IPS DF 6.9 (cell line): Measurements from ENCODE around the gene GPC5.
"Not testable (repeated sequence)": the region's sequence is repeated elsewhere in the genome, so short reads cannot be mapped to it uniquely, and the experiment has no call there.

Experiments
- DNase-seq: peaks from one replicate; pipeline ENCODE4 v3.0.0-alpha.2; 2013; ENCODE audit warnings: low read depth, low spot score
- H3K27ac ChIP-seq: one replicate; pipeline ENCODE4 v1.5.1; 2013; ENCODE audit warnings: low read length, control low read depth
- H3K27me3 ChIP-seq: 2 replicates; pipeline ENCODE4 v1.6.1; 2013; ENCODE audit warnings: mild to moderate bottlenecking, low read length; ENCODE audit not compliant: control insufficient read depth, insufficient read depth
- H3K36me3 ChIP-seq: 2 replicates; pipeline ENCODE4 v1.6.1; 2013; ENCODE audit warnings: low read length; ENCODE audit not compliant: control insufficient read depth, insufficient read depth
- H3K4me1 ChIP-seq: 2 replicates; pipeline ENCODE4 v1.6.1; 2013; ENCODE audit warnings: low read length; ENCODE audit not compliant: control insufficient read depth, insufficient read depth
- H3K4me3 ChIP-seq: 2 replicates; pipeline ENCODE4 v1.5.1; 2013; ENCODE audit warnings: mild to moderate bottlenecking, low read length
- H3K9me3 ChIP-seq: 2 replicates; pipeline ENCODE4 v1.6.1; 2013; ENCODE audit warnings: low read length, inconsistent platforms; ENCODE audit not compliant: control insufficient read depth, insufficient read depth
- WGBS: extraction: QIAGEN DNeasy Blood & Tissue Kit; methylation state at CpG from one replicate; pipeline ENCODE4 v1.1.7; 2013; ENCODE audit warnings: mixed read lengths, missing lambda C conversion rate; ENCODE audit not compliant: insufficient read length, insufficient coverage; 5-methylcytosine and 5-hydroxymethylcytosine counted together

GPC5 gene

DNA sequence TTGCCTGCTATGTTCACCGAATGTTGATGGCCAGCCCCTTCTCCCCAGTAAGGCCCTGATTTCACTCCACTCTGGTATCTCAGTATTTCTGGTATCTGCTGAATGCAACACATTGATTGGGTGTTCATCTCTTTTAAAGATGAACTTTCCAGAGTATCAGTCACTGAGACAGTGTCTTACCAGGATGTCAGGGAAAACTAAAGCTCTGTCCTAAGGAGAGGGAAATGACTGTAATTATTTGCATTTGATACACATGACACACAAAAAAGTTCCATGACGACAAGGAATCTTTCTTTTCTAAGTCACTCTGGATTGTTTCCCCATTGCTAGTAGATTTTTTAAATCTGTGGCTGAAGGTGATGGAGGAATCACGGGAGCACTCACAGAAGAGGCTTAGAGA lies 2.2 kb downstream of the GPC5 start:
- no CpG with 5 or more reads among the region's 3 CpGs for WGBS
- Histone ChIP-seq H3K4me1 (no peaks in the 10 kb centered on the region), H3K27ac (no peak overlapping the region), H3K36me3 (no peaks in the 10 kb centered on the region), H3K4me3 (no peak overlapping the region), H3K27me3 (peaks cover 18% of the 10 kb centered on the region), H3K9me3 (no peaks in the 10 kb centered on the region)
- DNase-seq: no peak

DNA sequence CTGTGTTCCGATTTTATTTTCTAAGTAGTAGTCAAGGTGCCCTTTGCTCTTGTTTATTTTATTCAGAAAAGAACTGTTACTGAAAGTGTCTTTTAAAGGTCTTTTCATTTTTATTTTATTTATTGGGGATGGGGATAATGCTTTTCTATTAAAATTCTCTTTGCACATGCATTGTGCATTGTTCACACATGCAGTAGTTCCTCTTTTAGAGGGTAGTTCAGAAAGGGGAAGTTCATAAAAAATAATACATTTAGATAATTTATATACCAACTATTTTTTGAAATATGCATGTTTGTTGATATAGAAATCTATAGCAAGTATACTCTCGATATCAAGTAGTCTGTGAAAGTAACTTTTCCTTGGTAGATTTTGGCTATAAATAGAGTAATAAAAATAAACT lies 3.5 kb downstream of the GPC5 start:
- Histone ChIP-seq H3K4me1 (no peaks in the 10 kb centered on the region), H3K4me3 (no peak overlapping the region), H3K27ac (no peak overlapping the region), H3K36me3 (no peaks in the 10 kb centered on the region), H3K9me3 (no peaks in the 10 kb centered on the region), H3K27me3 (peaks cover 18% of the 10 kb centered on the region)
- WGBS: 100% methylated on average over 1 of the region's 2 CpGs
- DNase-seq: no peak

DNA sequence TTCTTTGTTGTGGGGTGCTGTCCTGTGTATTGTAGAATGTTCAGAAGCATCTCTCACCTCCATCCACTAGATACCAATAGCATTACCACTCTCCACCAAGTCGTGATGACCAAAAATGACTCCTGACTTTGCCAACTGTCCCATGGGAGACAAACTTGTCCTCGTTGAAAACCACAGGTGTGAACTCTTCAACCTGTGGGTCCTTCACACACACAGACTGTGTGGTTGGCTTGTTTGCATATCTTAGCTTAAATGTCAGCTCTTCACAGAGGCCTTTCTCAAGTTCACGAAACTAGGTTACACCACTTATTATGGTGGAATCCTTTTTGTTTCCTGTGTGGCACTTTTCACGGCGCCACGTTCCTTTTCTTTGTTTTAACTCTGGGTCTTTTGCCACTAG lies 6.8 kb downstream of the GPC5 start:
- Histone ChIP-seq H3K9me3 (no peaks in the 10 kb centered on the region), H3K4me3 (no peak overlapping the region), H3K27me3 (peaks cover 3% of the 10 kb centered on the region; the same call in 1 of the 2 replicates), H3K27ac (no peak overlapping the region), H3K4me1 (no peaks in the 10 kb centered on the region), H3K36me3 (no peaks in the 10 kb centered on the region)
- DNase-seq: no peak
- WGBS: no CpG with 5 or more reads among the region's 6 CpGs

DNA sequence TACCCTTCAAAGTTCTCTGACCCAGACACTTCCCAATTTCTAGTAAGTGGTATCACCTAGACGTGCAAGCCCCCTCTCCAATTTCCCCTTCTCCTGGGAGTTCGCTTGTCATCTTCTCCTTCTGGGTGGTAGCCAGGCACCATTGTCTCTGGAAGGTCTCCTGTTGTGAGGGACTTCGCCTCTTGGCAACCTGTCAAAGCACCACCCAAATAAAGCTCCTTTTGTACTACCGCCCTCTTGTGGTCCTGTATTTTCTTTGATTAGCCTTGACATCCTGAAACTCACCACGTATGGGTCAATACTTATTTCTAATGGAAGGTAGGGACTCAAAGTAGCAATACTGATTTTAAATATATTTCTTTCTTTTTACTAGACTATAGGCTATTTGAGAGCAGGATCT lies 8.2 kb downstream of the GPC5 start:
- DNase-seq: peak; percentile 75
- H3K27ac ChIP-seq: no peak overlapping the region
- no peaks in the 10 kb centered on the region for H3K4me1 ChIP-seq
- no peaks in the 10 kb centered on the region for H3K27me3 ChIP-seq
- no peaks in the 10 kb centered on the region for H3K9me3 ChIP-seq
- H3K4me3 ChIP-seq: no peak overlapping the region
- no CpG with 5 or more reads among the region's 5 CpGs for WGBS
- H3K36me3 ChIP-seq: no peaks in the 10 kb centered on the region

DNA sequence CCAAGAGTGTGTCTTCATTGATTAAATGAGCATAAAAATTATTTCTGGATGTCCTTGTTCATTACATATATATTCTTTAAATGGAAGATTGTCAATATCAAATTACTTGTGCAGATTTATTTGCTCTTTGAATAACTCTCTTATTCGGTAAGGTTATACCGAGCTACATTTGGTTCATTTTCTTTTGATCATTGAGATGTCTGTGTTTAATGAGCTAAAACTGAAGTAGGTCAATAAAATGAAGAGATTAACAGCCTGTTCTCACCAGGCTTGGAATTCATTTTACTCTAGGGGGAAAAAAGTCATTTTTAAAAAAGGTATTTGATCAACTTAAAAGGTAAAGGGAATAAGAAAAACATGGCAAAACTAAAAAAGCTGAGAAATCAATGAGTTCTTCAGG lies 10.6 kb downstream of the GPC5 start:
- Histone ChIP-seq H3K27ac (no peak overlapping the region), H3K4me3 (no peak overlapping the region), H3K4me1 (no peaks in the 10 kb centered on the region), H3K27me3 (no peaks in the 10 kb centered on the region), H3K9me3 (no peaks in the 10 kb centered on the region), H3K36me3 (no peaks in the 10 kb centered on the region)
- no CpG with 5 or more reads among the region's 2 CpGs for whole genome bisulfite sequencing
- DNase-seq: no peak

DNA sequence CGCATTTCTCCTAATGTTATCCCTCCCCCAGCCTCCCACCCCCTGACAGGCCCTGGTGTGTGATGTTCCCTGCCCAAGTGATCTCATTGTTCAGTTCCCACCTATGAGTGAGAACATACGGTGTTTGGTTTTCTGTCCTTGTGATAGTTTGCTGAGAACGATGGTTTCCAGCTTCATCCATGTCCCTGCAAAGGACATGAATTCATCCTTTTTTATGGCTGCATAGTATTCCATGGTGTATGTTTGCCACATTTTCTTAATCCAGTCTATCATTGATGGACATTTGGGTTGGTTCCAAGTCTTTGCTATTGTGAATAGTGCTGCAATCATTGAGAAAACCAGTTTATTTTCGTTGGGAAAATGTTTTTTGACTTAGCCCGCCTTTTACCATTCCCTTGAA lies 18.2 kb downstream of the GPC5 start:
- not testable (repeated sequence) for H3K27me3 ChIP-seq
- WGBS: no CpG with 5 or more reads among the region's 5 CpGs

DNA sequence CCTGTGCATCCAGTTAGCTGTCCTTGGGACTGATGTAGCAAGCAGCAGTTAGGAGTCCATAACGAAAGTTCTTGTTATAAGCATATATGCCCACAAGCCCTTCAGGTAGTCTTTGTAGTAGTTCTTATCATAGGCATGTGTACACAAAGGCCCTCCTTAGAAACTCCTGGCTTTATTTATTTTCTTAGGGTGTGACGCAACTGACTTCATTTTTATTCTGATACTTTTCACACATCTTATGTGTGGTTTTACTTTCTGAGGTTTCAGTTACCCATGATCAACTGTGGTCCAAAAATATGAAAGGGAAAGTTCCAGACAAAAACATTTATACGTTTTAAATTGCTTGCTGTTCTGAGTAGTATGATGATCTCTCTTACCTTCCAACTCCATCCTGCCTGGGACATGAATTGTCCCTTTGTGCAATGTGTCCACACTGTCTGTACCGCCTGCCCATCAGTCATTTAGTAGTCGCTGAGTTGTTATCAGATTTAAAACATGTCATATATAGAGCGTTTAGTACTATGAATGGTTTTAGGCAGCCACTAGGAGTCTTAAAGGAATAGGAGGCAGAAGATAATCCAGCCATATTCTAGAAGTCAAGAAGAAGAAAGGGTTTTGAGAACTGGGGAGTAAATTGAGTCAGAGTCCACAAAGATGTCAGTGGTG lies 19.4 kb downstream of the GPC5 start:
- Histone ChIP-seq H3K4me1 (no peaks in the 10 kb centered on the region), H3K9me3 (no peaks in the 10 kb centered on the region), H3K27me3 (no peaks in the 10 kb centered on the region; the same call in 1 of the 2 replicates), H3K36me3 (no peaks in the 10 kb centered on the region), H3K4me3 (no peak overlapping the region), H3K27ac (no peak overlapping the region)
- no peak for DNase-seq
- no CpG with 5 or more reads among the region's 6 CpGs for WGBS

More for the DNA sequence above, 18.2 kb downstream of the GPC5 start:
- DNase-seq, H3K36me3 ChIP-seq, H3K4me1 ChIP-seq, H3K9me3 ChIP-seq, H3K4me3 ChIP-seq, H3K27ac ChIP-seq: not testable (repeated sequence)

DNA sequence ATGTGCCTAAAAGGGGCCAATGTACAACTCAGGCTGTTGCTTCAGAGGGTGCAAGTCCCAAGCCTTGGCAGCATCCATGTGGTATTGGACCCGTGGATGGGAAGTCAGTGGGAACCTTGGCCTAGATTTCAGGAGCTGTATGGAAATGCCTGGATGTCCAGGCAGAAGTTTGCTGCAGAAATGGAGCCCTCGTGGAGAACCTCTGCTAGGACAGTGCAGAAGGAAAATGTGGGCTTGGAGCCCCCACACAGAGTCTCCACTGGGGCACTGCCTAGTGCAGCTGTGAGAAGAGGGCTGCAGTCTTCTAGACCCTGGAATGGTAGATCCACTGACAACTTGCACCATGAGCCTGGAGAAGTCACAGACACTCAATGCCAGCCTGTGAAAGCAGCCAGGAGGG lies 28.5 kb downstream of the GPC5 start:
- H3K4me1 ChIP-seq: no peaks in the 10 kb centered on the region
- H3K27me3 ChIP-seq: no peaks in the 10 kb centered on the region
- H3K9me3 ChIP-seq: no peaks in the 10 kb centered on the region; the same call in 1 of the 2 replicates
- no peak overlapping the region for H3K4me3 ChIP-seq
- WGBS: no CpG with 5 or more reads among the region's 2 CpGs
- DNase-seq: no peak
- H3K36me3 ChIP-seq: no peaks in the 10 kb centered on the region
- H3K27ac ChIP-seq: no peak overlapping the region

DNA sequence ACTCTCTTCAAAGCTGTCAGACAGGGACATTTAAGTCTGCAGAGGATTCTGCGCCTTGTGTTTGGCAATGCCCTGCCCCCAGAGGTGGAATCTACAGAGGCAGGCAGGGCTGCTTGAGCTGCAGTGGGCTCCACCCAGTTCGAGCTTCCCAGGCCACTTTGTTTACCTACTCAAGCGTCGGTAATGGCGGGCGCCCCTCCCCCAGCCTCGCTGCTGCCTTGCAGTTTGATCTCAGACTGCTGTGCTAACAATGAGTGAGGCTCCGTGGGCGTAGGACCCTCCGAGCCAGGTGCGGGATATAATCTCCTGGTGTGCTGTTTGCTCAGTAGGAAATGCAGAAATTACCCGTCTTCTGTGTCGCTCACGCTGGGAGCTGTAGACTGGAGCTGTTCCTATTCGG lies 40.3 kb downstream of the GPC5 start:
- H3K36me3 ChIP-seq, H3K9me3 ChIP-seq, DNase-seq, H3K4me1 ChIP-seq, H3K27ac ChIP-seq, H3K4me3 ChIP-seq, H3K27me3 ChIP-seq: not testable (repeated sequence)
- no CpG with 5 or more reads among the region's 15 CpGs for WGBS

DNA sequence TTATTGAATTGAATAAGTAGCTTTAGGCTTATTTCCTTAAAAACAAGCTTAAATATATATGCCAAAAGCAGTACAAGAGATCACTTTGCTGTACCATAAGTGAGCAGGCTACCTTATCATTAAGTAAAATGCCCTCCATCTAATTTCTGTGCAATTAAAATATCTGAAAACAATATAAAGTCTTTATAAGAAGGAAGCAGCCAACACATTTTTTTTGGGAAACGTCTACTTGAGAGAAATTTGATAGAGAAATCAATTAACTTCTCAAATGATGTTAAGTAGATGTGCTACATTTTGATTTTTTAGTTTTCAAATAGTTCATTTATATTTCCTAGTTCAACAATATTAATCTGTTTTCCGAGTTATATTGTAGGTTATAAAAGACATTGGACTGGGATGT lies 52.5 kb downstream of the GPC5 start:
- DNase-seq: no peak
- H3K27me3 ChIP-seq: no peaks in the 10 kb centered on the region
- no peaks in the 10 kb centered on the region for H3K36me3 ChIP-seq
- WGBS: no CpG with 5 or more reads among the region's 2 CpGs
- no peaks in the 10 kb centered on the region for H3K9me3 ChIP-seq
- H3K4me3 ChIP-seq: no peak overlapping the region
- no peaks in the 10 kb centered on the region for H3K4me1 ChIP-seq
- no peak overlapping the region for H3K27ac ChIP-seq

DNA sequence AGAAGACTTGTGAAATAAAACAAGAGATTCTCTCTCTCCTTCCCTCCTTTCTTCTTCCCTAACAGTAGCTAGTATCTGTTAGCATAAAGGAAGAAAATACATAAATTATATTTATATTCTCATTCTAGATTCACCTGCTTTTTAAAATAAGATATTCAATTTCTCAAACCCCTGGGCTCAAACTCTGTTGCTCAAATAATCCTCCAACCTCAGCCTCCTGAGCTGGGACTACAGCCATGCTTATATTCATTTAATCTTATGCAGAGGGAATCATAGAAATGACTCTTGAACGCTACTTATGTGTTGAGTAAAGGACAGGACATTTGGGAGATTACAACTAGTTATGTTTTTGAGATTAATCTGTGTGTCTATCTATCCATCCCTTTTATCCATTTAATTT lies 56.2 kb downstream of the GPC5 start:
- H3K36me3 ChIP-seq: no peaks in the 10 kb centered on the region
- no CpG with 5 or more reads among the region's 1 CpG for WGBS
- no peaks in the 10 kb centered on the region for H3K9me3 ChIP-seq
- no peak for DNase-seq
- H3K27me3 ChIP-seq: no peaks in the 10 kb centered on the region
- H3K27ac ChIP-seq: no peak overlapping the region
- H3K4me3 ChIP-seq: no peak overlapping the region
- H3K4me1 ChIP-seq: no peaks in the 10 kb centered on the region
